Stomach (tissue), 9 donors: Measurements from ENCODE around the gene HTRA3. TPM values are rescaled to one million over a fixed set of nuclear protein-coding genes. Genes with fewer than 3 reads are reported as not detected.

Experiments
- DNase-seq, 2 donors: peaks; one replicate each; pipeline versions ENCODE4 v3.0.0 to v3.0.0-alpha.2; 2013 to 2019
- H3K27ac ChIP-seq, 5 donors: fragments of 200-600 bp in 4 of 5; sonication (generic) in 4 of 5; one replicate each; pipeline ENCODE4 v1.5.1; 2013 to 2019; ENCODE audit warnings: mild to moderate bottlenecking in 1 of 5, moderate library complexity in 1 of 5
- H3K27me3 ChIP-seq, 3 donors: fragments of 200-600 bp; sonication (generic); one replicate each; pipeline ENCODE4 v1.5.1; 2017 to 2019; ENCODE audit warnings: mixed run types in 1 of 3
- H3K36me3 ChIP-seq, 4 donors: fragments of 200-600 bp; sonication (generic); 1 replicate in 3 of 4; 2 replicates in 1 of 4; pipeline ENCODE4 v1.5.1; 2016 to 2019
- H3K4me1 ChIP-seq, 4 donors: fragments of 200-600 bp; sonication (generic); one replicate each; pipeline ENCODE4 v1.5.1; 2016 to 2019
- H3K4me3 ChIP-seq, 4 donors: fragments of 200-600 bp; sonication (generic) in 3 of 4; one replicate each; pipeline ENCODE4 v1.5.1; 2016 to 2019; ENCODE audit warnings: mild to moderate bottlenecking in 1 of 4
- H3K9me3 ChIP-seq, 4 donors: fragments of 200-600 bp; sonication (generic); one replicate each; pipeline ENCODE4 v1.5.1; 2016 to 2019
- EP300 ChIP-seq: sonication (generic); formaldehyde crosslinking; IDR thresholded peaks from one replicate; pipeline ENCODE4 v1.6.1; 2017; ENCODE audit warnings: antibody characterized with exemption
- POLR2A ChIP-seq, 4 donors: fragments of 450-650 bp; IDR thresholded peaks; one replicate each; pipeline ENCODE4 v1.6.1; 2016; ENCODE audit warnings: antibody characterized with exemption in 4 of 4, control low read depth in 2 of 4, mild to moderate bottlenecking in 1 of 4, moderate library complexity in 1 of 4
- POLR2AphosphoS5 ChIP-seq, 3 donors: sonication (generic); formaldehyde crosslinking; IDR thresholded peaks; one replicate each; pipeline ENCODE4 v1.6.1; 2016; ENCODE audit warnings: antibody characterized with exemption in 3 of 3
- WGBS, 5 donors: extraction: QIAGEN DNeasy Blood & Tissue Kit in 3 of 5; methylation state at CpG; one replicate each; pipeline versions ENCODE4 v1.1.5 to v1.1.7; 2013 to 2018; 5-methylcytosine and 5-hydroxymethylcytosine counted together
- intact Hi-C: fragments of 100-400 bp; cut with DNase I; formaldehyde crosslinking; loops from one replicate; pipeline ENCODE4 v1.15.1; 2023; ENCODE audit warnings: low total_unique reads
- polyA plus RNA-seq, 3 donors: library from polyadenylated mRNA; stranded (reverse); fragments of 200-250 nt; gene quantifications; one replicate each; pipeline ENCODE4 v1.2.3, GENCODE V29; 2013
- total RNA-seq, 5 donors: library from RNA; depleted of rRNA; stranded (reverse); fragments of >200 nt; gene quantifications; one replicate each; pipeline versions ENCODE4 v1.1.0 to v1.2.3, GENCODE V29; 2014 to 2016
- TF ChIP-seq, protein P1 (sequence below), 7 experiments: fragments of 450-650 bp in 4 of 7; fragments of 200-600 bp in 3 of 7; sonication (generic) in 3 of 7; IDR thresholded peaks; one replicate each; pipeline ENCODE4 v1.5.1; 2016 to 2019; ENCODE audit warnings: antibody characterized with exemption in 7 of 7, control low read depth in 2 of 7, mild to moderate bottlenecking in 1 of 7
- donor health status: healthy with polysubstance abuse.
- donor health status: Bipolar disorder and iron deficiency.
- donor health status: healthy.

HTRA3 gene
- total and polyA plus RNA-seq, 8 donors = 6.6 to 26.8 (median 15.9) TPM

- no peaks in the 10 kb centered on the region for H3K9me3 ChIP-seq
- TF ChIP-seq EP300 (no peak), POLR2AphosphoS5 (IDR thresholded peaks at IDR 0.05) (no peak), POLR2A (IDR thresholded peaks at IDR 0.05) (no peak)
- TF ChIP-seq, protein P1, sequence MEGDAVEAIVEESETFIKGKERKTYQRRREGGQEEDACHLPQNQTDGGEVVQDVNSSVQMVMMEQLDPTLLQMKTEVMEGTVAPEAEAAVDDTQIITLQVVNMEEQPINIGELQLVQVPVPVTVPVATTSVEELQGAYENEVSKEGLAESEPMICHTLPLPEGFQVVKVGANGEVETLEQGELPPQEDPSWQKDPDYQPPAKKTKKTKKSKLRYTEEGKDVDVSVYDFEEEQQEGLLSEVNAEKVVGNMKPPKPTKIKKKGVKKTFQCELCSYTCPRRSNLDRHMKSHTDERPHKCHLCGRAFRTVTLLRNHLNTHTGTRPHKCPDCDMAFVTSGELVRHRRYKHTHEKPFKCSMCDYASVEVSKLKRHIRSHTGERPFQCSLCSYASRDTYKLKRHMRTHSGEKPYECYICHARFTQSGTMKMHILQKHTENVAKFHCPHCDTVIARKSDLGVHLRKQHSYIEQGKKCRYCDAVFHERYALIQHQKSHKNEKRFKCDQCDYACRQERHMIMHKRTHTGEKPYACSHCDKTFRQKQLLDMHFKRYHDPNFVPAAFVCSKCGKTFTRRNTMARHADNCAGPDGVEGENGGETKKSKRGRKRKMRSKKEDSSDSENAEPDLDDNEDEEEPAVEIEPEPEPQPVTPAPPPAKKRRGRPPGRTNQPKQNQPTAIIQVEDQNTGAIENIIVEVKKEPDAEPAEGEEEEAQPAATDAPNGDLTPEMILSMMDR (IDR thresholded peaks at IDR 0.05) = no peak
- H3K27ac ChIP-seq = peak overlapping the region in 1 of 5 donors; percentile 37
- H3K27me3 ChIP-seq = no peaks in the 10 kb centered on the region
- intact Hi-C loops = no loop called here
- DNase-seq = no peak
- H3K4me1 ChIP-seq = peaks cover 9 to 23% (median 15%) of the 10 kb centered on the region in 4 donors
- WGBS, 5 donors = 76 to 91% (median 78%) methylated on average over 10 of the region's 10 CpGs
- H3K36me3 ChIP-seq = peaks cover 0 to 6% (median 0%) of the 10 kb centered on the region in 4 donors
- H3K4me3 ChIP-seq = no peak overlapping the region
These were observed 13.6 kb downstream of the HTRA3 start for GRCh38 chr4:8283161-8283560.

GRCh38 chr4:8283631-8284121 is 14.1 kb downstream of the HTRA3 start:
- WGBS, 5 donors = 69 to 79% (median 74%) methylated on average over 16 to 20 of the region's 20 CpGs
- intact Hi-C loops = no loop called here
- Histone ChIP-seq H3K27me3 (no peaks in the 10 kb centered on the region), H3K4me1 (peaks cover 4 to 17% (median 10%) of the 10 kb centered on the region in 4 donors), H3K36me3 (peaks cover 0 to 6% (median 0%) of the 10 kb centered on the region in 4 donors), H3K9me3 (no peaks in the 10 kb centered on the region), H3K27ac (peak overlapping the region in 1 of 5 donors; percentile 37), H3K4me3 (no peak overlapping the region)
- no peak for DNase-seq
- TF ChIP-seq EP300 = no peak
- TF ChIP-seq, protein P1 (IDR thresholded peaks at IDR 0.05) = no peak
- no peak for TF ChIP-seq POLR2A (IDR thresholded peaks at IDR 0.05)

- DNase-seq = no peak
- H3K36me3 ChIP-seq = peaks cover 0 to 6% (median 0%) of the 10 kb centered on the region in 4 donors
- TF ChIP-seq EP300 = no peak
- TF ChIP-seq, protein P1 (IDR thresholded peaks at IDR 0.05) = no peak
- peak overlapping the region in 1 of 5 donors; percentile 37 for H3K27ac ChIP-seq
- H3K4me1 ChIP-seq = peaks cover 0 to 10% (median 6%) of the 10 kb centered on the region in 4 donors
- no peaks in the 10 kb centered on the region for H3K27me3 ChIP-seq
- WGBS, 5 donors = 69 to 82% (median 76%) methylated on average over 6 to 11 of the region's 11 CpGs
- H3K4me3 ChIP-seq = no peak overlapping the region
- no peaks in the 10 kb centered on the region for H3K9me3 ChIP-seq
- intact Hi-C loops = no loop called here
These were observed 14.8 kb downstream of the HTRA3 start for GRCh38 chr4:8284391-8284790.

DNA sequence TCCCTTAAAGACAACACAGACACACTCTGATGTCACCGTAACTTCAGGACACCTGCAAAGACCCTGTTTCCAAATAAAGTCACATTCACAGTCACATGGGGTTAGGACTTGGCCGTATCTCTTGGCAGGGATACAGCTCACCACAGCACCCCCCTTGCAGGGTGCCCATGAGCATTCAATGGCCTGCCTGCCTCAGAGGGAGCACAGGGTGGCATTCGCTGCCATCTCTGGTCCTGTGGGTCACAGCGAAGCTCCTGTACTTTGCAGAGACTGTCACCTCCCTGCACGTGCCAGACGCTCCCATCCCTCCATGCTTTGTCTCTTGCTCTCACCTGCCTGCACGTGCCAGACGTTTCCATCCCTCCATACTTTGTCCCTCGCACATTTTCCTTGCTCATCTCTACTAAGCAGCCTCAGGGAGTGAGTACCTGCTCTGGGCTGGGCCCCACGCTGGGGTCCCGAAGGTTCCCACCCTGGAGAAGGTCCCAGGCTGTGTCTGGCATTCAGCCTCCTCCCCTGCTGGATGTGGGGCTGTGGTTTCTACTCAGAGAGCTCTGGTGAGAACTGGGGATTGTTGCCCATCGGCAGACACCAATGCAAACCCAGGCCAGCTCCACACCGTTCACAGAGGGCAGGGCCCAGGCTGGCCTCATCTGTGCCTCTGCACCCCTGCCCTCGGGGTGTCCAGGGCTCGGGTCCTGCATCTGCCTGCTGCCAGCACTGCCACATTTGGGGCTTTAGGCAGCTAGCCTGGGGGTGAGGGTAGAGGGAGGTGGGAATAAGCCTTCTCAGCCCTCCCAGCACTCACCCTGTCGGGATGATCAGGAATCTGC is 15.8 kb downstream of the HTRA3 start:
- Histone ChIP-seq H3K4me1 (peaks cover 0 to 7% (median 2%) of the 10 kb centered on the region in 4 donors), H3K36me3 (peaks cover 0 to 6% (median 0%) of the 10 kb centered on the region in 4 donors), H3K4me3 (no peak overlapping the region), H3K27me3 (no peaks in the 10 kb centered on the region), H3K27ac (no peak overlapping the region), H3K9me3 (no peaks in the 10 kb centered on the region)
- intact Hi-C loops = no loop called here
- TF ChIP-seq POLR2A (IDR thresholded peaks at IDR 0.05) (no peak), POLR2AphosphoS5 (IDR thresholded peaks at IDR 0.05) (no peak), EP300 (no peak)
- TF ChIP-seq, protein P1 (IDR thresholded peaks at IDR 0.05) = no peak
- whole genome bisulfite sequencing, 5 donors = 64 to 79% (median 74%) methylated on average over 13 to 16 of the region's 16 CpGs
- no peak for DNase-seq
